HepG2 (cell line): ENCODE measurements around the gene NBR1. TPM values are rescaled to one million over a fixed set of nuclear protein-coding genes. Genes with fewer than 3 reads are reported as not detected.

Source experiments
- CSRNP2 ChIP-seq: sonication (generic); formaldehyde crosslinking; conservative IDR thresholded peaks from 2 replicates; pipeline ENCODE4 v1.8.0; 2022; ENCODE audit warnings: low read depth, missing genetic modification reagents
- HINFP ChIP-seq: sonication (generic); formaldehyde crosslinking; IDR thresholded peaks from 2 replicates; pipeline ENCODE4 v1.4.0; 2020; ENCODE audit warnings: low read depth, mild to moderate bottlenecking, missing genetic modification reagents
- HOXA9 ChIP-seq: sonication (generic); formaldehyde crosslinking; IDR thresholded peaks from 2 replicates; pipeline ENCODE4 v1.8.1; 2022; ENCODE audit warnings: missing genetic modification reagents, mild to moderate bottlenecking, moderate library complexity, borderline replicate concordance
- IRF9 ChIP-seq: sonication (generic); formaldehyde crosslinking; IDR thresholded peaks from 2 replicates; pipeline ENCODE4 v1.8.0; 2022; ENCODE audit warnings: missing genetic modification reagents, mild to moderate bottlenecking, borderline replicate concordance
- MED8 ChIP-seq: sonication (generic); formaldehyde crosslinking; IDR thresholded peaks from 2 replicates; pipeline ENCODE4 v1.8.1; 2023; ENCODE audit warnings: mild to moderate bottlenecking, missing genetic modification reagents; ENCODE audit not compliant: insufficient replicate concordance
- MZF1 ChIP-seq: sonication (generic); formaldehyde crosslinking; IDR thresholded peaks from 2 replicates; pipeline ENCODE4 v1.8.1; 2023; ENCODE audit warnings: mild to moderate bottlenecking, missing genetic modification reagents, borderline replicate concordance
- NFIC ChIP-seq: IDR thresholded peaks from 2 replicates; pipeline ENCODE4 v1.6.1; 2012; ENCODE audit warnings: mild to moderate bottlenecking, low read length, inconsistent platforms
- REST ChIP-seq, 2 experiments: IDR thresholded peaks; 2 replicates each; pipeline ENCODE4 v1.6.1; 2011 to 2012; ENCODE audit warnings: low read length in 2 of 2, borderline replicate concordance in 1 of 2, low read depth in 1 of 2, mild to moderate bottlenecking in 1 of 2, moderate library complexity in 1 of 2
- RFXANK ChIP-seq: IDR thresholded peaks from 2 replicates; pipeline ENCODE4 v1.6.1; 2016
- SIN3B ChIP-seq: fragments of 150-350 bp; IDR thresholded peaks from 2 replicates; pipeline ENCODE4 v1.6.1; 2014; ENCODE audit warnings: low read length
- STAT5B ChIP-seq: sonication (generic); formaldehyde crosslinking; IDR thresholded peaks from 2 replicates; pipeline ENCODE4 v1.4.0; 2020; ENCODE audit warnings: missing genetic modification reagents
- TAF1 ChIP-seq: sonication (generic); formaldehyde crosslinking; IDR thresholded peaks from 2 replicates; pipeline ENCODE4 v1.4.0; 2020; ENCODE audit warnings: missing genetic modification reagents
- THRA ChIP-seq: sonication (generic); formaldehyde crosslinking; IDR thresholded peaks from 2 replicates; pipeline ENCODE4 v1.4.0; 2020; ENCODE audit warnings: missing genetic modification reagents, borderline replicate concordance
- TOPORS ChIP-seq: sonication (generic); formaldehyde crosslinking; IDR thresholded peaks from 2 replicates; pipeline ENCODE4 v1.8.0; 2023; ENCODE audit warnings: mild to moderate bottlenecking, missing genetic modification reagents
- YEATS4 ChIP-seq: sonication (generic); formaldehyde crosslinking; IDR thresholded peaks from 2 replicates; pipeline ENCODE4 v1.4.0; 2020; ENCODE audit warnings: missing genetic modification reagents, borderline replicate concordance
- ZKSCAN1 ChIP-seq: fragments of 150-350 bp; IDR thresholded peaks from 2 replicates; pipeline ENCODE4 v1.6.1; 2014; ENCODE audit warnings: low read length
- ZNF616 ChIP-seq: sonication (generic); formaldehyde crosslinking; IDR thresholded peaks from 2 replicates; pipeline ENCODE4 v1.5.0; 2020; ENCODE audit warnings: low read depth, mild to moderate bottlenecking, missing genetic modification reagents
- ZNF883 ChIP-seq: sonication (generic); formaldehyde crosslinking; IDR thresholded peaks from 2 replicates; pipeline ENCODE4 v1.5.1; 2020; ENCODE audit warnings: mild to moderate bottlenecking, missing genetic modification reagents; ENCODE audit errors: not compliant biosample characterization
- polyA plus RNA-seq, 8 experiments: library from polyadenylated mRNA; depleted of rRNA in 3 of 8; stranded (reverse) in 7 of 8; unstranded in 1 of 8; fragments of >200 nt; fragmentation: Illumina TruSeq in 4 of 8; extraction: Trizol in 4 of 8; gene quantifications; 2 replicates each; pipeline versions ENCODE4 v1.2.1 to v1.2.3, GENCODE V29; 2011 to 2016; ENCODE audit warnings: low read depth in 4 of 8, missing spikeins in 1 of 8, mixed read lengths in 1 of 8; ENCODE audit not compliant: insufficient read depth in 1 of 8
- total RNA-seq, 5 experiments: library from RNA; depleted of rRNA; stranded (reverse); fragments of >200 nt; fragmentation: Illumina TruSeq; extraction: Trizol; gene quantifications; 2 replicates each; pipeline ENCODE4 v1.2.3, GENCODE V29; 2016; ENCODE audit warnings: low read depth in 1 of 5

The NBR1 gene
- total and polyA plus RNA-seq, 2 of the 13 experiments (the other 11 are each of a cell fraction or from before 2014, with no cell fraction given), result 51.7 to 121 TPM

- TF ChIP-seq TAF1 (CRISPR knock-in tag) (peak; percentile 24; the same call in 1 of the 2 replicates), HINFP (CRISPR knock-in tag) (peak; percentile 69), NFIC (peak; percentile 54; the same call in 1 of the 2 replicates), STAT5B (no peak), ZNF883 (no peak), IRF9 (CRISPR knock-in tag) (no peak), MED8 (CRISPR knock-in tag) (no peak), THRA (CRISPR knock-in tag) (peak; percentile 67; the same call in 1 of the 2 replicates), MZF1 (no peak), SIN3B (no peak), ZKSCAN1 (no peak), REST (IDR thresholded peaks at IDR 0.05; ENCODE audit: borderline replicate concordance in 1 of 2, low read depth in 1 of 2, low read length in 2 of 2) (no peak), HOXA9 (CRISPR knock-in tag) (no peak), TOPORS (CRISPR knock-in tag) (no peak; the same call in 1 of the 2 replicates), RFXANK (CRISPR knock-in tag) (no peak), ZNF616 (CRISPR knock-in tag) (no peak), CSRNP2 (CRISPR knock-in tag) (no peak), YEATS4 (CRISPR knock-in tag) (peak; percentile 63; the same call in 1 of the 2 replicates)
Observed at GRCh38 chr17:43169561-43170139, 1.4 kb upstream of the NBR1 start (continued).
